Hepatocyte (in vitro differentiated cells): ENCODE data around the gene BCAS1. TPM values are rescaled to one million over a fixed set of nuclear protein-coding genes. Genes with fewer than 3 reads are reported as not detected.

Source experiments
- DNase-seq: peaks from one replicate; pipeline ENCODE4 v3.0.0-alpha.2; 2016; ENCODE audit warnings: low spot score
- H2AFZ ChIP-seq: fragments of 200-600 bp; sonication (generic); 2 replicates; pipeline ENCODE4 v1.6.0; 2016; ENCODE audit warnings: antibody characterized with exemption, mild to moderate bottlenecking
- H3K27ac ChIP-seq: fragments of 200-600 bp; sonication (generic); 2 replicates; pipeline ENCODE4 v1.5.1; 2016; ENCODE audit warnings: mild to moderate bottlenecking
- H3K27me3 ChIP-seq: fragments of 200-600 bp; sonication (generic); 2 replicates; pipeline ENCODE4 v1.6.1; 2016
- H3K36me3 ChIP-seq: fragments of 200-600 bp; sonication (generic); replicated peaks from 2 replicates; pipeline ENCODE4 v1.5.1; 2016; ENCODE audit warnings: low read depth; ENCODE audit not compliant: insufficient read depth
- H3K4me1 ChIP-seq: fragments of 200-600 bp; sonication (generic); 2 replicates; pipeline ENCODE4 v1.5.1; 2016; ENCODE audit warnings: mild to moderate bottlenecking, moderate library complexity; ENCODE audit not compliant: insufficient read depth
- H3K4me2 ChIP-seq: fragments of 200-600 bp; sonication (generic); 2 replicates; pipeline ENCODE4 v1.6.0; 2016
- H3K4me3 ChIP-seq: fragments of 200-600 bp; sonication (generic); 2 replicates; pipeline ENCODE4 v1.5.1; 2016; ENCODE audit warnings: mild to moderate bottlenecking
- H3K79me2 ChIP-seq: fragments of 200-600 bp; sonication (generic); 2 replicates; pipeline ENCODE4 v1.6.0; 2017; ENCODE audit warnings: mild to moderate bottlenecking
- H3K9me2 ChIP-seq: fragments of 200-600 bp; sonication (generic); replicated peaks from 2 replicates; pipeline ENCODE4 v1.6.0; 2017; ENCODE audit warnings: mild to moderate bottlenecking; ENCODE audit not compliant: insufficient read depth
- H3K9me3 ChIP-seq: fragments of 200-600 bp; sonication (generic); 2 replicates; pipeline ENCODE4 v1.5.1; 2016; ENCODE audit warnings: low read depth, mild to moderate bottlenecking
- H4K20me1 ChIP-seq: fragments of 200-600 bp; sonication (generic); 2 replicates; pipeline ENCODE4 v1.6.0; 2016; ENCODE audit warnings: mild to moderate bottlenecking; ENCODE audit not compliant: insufficient read depth, poor library complexity, severe bottlenecking
- EZH2 ChIP-seq: fragments of 200-600 bp; sonication (generic); IDR thresholded peaks from 2 replicates; pipeline ENCODE4 v1.6.1; 2016; ENCODE audit warnings: antibody characterized with exemption, mild to moderate bottlenecking, borderline replicate concordance
- EZH2phosphoT487 ChIP-seq: fragments of 200-600 bp; sonication (generic); IDR thresholded peaks from one replicate; pipeline ENCODE4 v1.6.1; 2018; ENCODE audit warnings: antibody characterized with exemption, mild to moderate bottlenecking, low read depth, moderate library complexity; ENCODE audit not compliant: unreplicated experiment, severe bottlenecking
- WGBS: methylation state at CpG from one replicate; pipeline ENCODE4 v1.1.6; 2016; ENCODE audit warnings: low lambda C conversion rate; ENCODE audit errors: missing lambda C conversion rate; 5-methylcytosine and 5-hydroxymethylcytosine counted together
- polyA plus RNA-seq: library from polyadenylated mRNA; unstranded; fragments of >200 nt; fragmentation: Nextera tagmentation; extraction: Ambion mirVana; gene quantifications from 2 replicates; pipeline ENCODE4 v1.2.1, GENCODE V29; 2016
- total RNA-seq: library from RNA; depleted of rRNA; stranded (reverse); fragments of >200 nt; gene quantifications from 2 replicates; pipeline ENCODE4 v1.2.3, GENCODE V29; 2014
- TF ChIP-seq, protein P1 (sequence below): fragments of 200-600 bp; sonication (generic); IDR thresholded peaks from 2 replicates; pipeline ENCODE4 v1.5.1; 2016; ENCODE audit warnings: antibody characterized with exemption, mild to moderate bottlenecking; ENCODE audit not compliant: poor library complexity

The BCAS1 gene
- total and polyA plus RNA-seq, 2 experiments from 2014 or later: 4.9 to 9.8 TPM

- 85% methylated on average over 6 of the region's 6 CpGs for WGBS
- Histone ChIP-seq H3K9me3 (peaks cover 3% of the 10 kb centered on the region), H3K4me2 (no peak overlapping the region)
Measured at GRCh38 chr20:53954723-53955658, 115.4 kb downstream of the BCAS1 start.

GRCh38 chr20:53952528-53953096, 117.8 kb downstream of the BCAS1 start:
- Histone ChIP-seq H2AFZ (no peak overlapping the region), H3K27me3 (no peaks in the 10 kb centered on the region), H4K20me1 (no peaks in the 10 kb centered on the region), H3K79me2 (no peaks in the 10 kb centered on the region), H3K9me3 (peaks cover 3% of the 10 kb centered on the region), H3K4me1 (peaks cover 8% of the 10 kb centered on the region), H3K36me3 (no peaks in the 10 kb centered on the region), H3K4me3 (no peak overlapping the region), H3K9me2 (no peaks in the 10 kb centered on the region), H3K4me2 (no peak overlapping the region), H3K27ac (no peak overlapping the region)
- DNase-seq: no peak
- WGBS: 100% methylated on average over 4 of the region's 4 CpGs
- TF ChIP-seq EZH2 (no peak), EZH2phosphoT487 (no peak)
- TF ChIP-seq, protein P1, sequence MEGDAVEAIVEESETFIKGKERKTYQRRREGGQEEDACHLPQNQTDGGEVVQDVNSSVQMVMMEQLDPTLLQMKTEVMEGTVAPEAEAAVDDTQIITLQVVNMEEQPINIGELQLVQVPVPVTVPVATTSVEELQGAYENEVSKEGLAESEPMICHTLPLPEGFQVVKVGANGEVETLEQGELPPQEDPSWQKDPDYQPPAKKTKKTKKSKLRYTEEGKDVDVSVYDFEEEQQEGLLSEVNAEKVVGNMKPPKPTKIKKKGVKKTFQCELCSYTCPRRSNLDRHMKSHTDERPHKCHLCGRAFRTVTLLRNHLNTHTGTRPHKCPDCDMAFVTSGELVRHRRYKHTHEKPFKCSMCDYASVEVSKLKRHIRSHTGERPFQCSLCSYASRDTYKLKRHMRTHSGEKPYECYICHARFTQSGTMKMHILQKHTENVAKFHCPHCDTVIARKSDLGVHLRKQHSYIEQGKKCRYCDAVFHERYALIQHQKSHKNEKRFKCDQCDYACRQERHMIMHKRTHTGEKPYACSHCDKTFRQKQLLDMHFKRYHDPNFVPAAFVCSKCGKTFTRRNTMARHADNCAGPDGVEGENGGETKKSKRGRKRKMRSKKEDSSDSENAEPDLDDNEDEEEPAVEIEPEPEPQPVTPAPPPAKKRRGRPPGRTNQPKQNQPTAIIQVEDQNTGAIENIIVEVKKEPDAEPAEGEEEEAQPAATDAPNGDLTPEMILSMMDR: no peak

More at GRCh38 chr20:53954723-53955658, 115.4 kb downstream of the BCAS1 start:
- Histone ChIP-seq H3K9me2 (no peaks in the 10 kb centered on the region), H2AFZ (no peak overlapping the region), H3K4me3 (no peak overlapping the region), H3K27me3 (no peaks in the 10 kb centered on the region), H3K27ac (no peak overlapping the region), H3K36me3 (no peaks in the 10 kb centered on the region), H3K79me2 (no peaks in the 10 kb centered on the region), H3K4me1 (peaks cover 3% of the 10 kb centered on the region), H4K20me1 (no peaks in the 10 kb centered on the region)
- no peak for DNase-seq
- TF ChIP-seq, protein P1: no peak
- TF ChIP-seq EZH2phosphoT487: no peak
- no peak for TF ChIP-seq EZH2

DNA sequence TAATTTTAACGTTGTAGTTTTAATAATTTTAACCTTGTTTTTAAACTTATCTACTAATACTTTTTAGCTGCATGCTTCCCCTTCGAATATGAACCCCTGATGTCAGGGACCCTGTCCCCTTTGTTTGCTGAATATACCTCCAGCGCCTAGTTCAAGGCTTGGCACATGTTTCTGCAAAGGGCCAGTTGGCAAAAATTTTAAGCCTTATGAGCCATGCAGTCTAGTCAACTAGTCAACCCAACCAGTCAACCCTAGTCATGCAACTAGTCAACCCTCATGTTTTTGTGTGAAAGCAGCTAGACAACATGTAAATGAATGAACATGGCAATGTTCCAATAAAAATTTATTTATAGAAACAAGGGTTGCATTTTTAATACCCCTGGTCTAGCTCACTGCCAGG, 119.8 kb downstream of the BCAS1 start:
- peaks cover 8% of the 10 kb centered on the region for H3K4me1 ChIP-seq
- H4K20me1 ChIP-seq: no peaks in the 10 kb centered on the region
- H3K27ac ChIP-seq: no peak overlapping the region
- no peaks in the 10 kb centered on the region for H3K36me3 ChIP-seq
- WGBS: 92% methylated on average over 3 of the region's 3 CpGs
- TF ChIP-seq EZH2phosphoT487 (no peak), EZH2 (no peak)
- TF ChIP-seq, protein P1: no peak
- H2AFZ ChIP-seq: no peak overlapping the region
- no peak overlapping the region for H3K4me3 ChIP-seq
- no peaks in the 10 kb centered on the region for H3K79me2 ChIP-seq
- DNase-seq: no peak
- peaks cover 3% of the 10 kb centered on the region for H3K9me3 ChIP-seq
- no peak overlapping the region for H3K4me2 ChIP-seq
- no peaks in the 10 kb centered on the region for H3K9me2 ChIP-seq
- no peaks in the 10 kb centered on the region for H3K27me3 ChIP-seq
